ENCODE data around the gene SPATS2.

- TF ChIP-seq, protein P1, sequence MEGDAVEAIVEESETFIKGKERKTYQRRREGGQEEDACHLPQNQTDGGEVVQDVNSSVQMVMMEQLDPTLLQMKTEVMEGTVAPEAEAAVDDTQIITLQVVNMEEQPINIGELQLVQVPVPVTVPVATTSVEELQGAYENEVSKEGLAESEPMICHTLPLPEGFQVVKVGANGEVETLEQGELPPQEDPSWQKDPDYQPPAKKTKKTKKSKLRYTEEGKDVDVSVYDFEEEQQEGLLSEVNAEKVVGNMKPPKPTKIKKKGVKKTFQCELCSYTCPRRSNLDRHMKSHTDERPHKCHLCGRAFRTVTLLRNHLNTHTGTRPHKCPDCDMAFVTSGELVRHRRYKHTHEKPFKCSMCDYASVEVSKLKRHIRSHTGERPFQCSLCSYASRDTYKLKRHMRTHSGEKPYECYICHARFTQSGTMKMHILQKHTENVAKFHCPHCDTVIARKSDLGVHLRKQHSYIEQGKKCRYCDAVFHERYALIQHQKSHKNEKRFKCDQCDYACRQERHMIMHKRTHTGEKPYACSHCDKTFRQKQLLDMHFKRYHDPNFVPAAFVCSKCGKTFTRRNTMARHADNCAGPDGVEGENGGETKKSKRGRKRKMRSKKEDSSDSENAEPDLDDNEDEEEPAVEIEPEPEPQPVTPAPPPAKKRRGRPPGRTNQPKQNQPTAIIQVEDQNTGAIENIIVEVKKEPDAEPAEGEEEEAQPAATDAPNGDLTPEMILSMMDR (IDR thresholded peaks at IDR 0.05): no peak
- TF ChIP-seq ZFX (IDR thresholded peaks at IDR 0.05; ENCODE audit: borderline replicate concordance): no peak
These were observed 160.3 kb downstream of the SPATS2 start for GRCh38 chr12:49527361-49528130.
